ENCODE data around the gene RASL11B. TPM values are rescaled to one million over a fixed set of nuclear protein-coding genes. Genes with fewer than 3 reads are reported as not detected.

The RASL11B gene
- total and polyA plus RNA-seq, 2 of the 13 experiments (the other 11 are each of a cell fraction or from before 2014, with no cell fraction given) = 0.07 to 0.20 TPM

DNA sequence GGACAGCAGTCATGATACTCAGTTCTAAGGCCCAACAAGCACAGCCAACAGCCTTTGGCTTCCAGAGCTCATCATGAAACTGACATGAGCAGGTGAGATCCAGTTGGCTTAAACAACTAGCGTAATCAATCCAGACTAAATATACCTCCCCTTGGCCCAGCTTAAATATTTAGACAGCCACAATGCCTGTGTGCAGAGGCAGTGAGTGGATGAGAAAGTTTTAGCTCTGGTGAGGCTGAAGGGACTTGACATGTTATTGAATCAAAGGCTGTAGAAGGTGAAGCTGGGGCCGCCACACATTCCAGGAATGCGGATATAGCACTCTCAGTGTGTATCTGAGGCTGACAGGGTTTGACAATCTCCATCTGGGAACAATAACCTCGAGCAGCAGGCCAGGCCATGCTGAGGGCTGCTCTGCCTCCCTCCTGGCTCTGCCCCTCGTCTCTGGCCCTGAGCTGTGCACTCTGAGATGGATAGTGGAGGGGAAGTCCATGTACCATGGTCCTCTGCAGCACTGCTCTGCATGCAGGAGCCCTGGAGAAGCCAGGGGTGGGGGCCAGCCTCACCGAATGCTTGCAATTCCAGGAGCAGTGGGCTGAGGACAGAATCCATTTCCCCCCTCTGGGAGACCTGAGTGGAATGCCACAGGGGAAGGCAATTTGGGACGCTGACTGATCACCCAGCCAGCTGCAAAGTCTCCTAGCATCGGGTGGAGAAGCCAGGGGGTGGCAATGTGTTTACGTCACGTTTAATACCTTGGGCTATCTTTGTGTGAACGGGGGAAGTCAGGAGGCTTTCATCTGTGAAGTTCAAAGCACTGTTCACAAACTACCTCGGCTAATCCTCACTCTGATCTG lies 37.3 kb upstream of the RASL11B start:
- Histone ChIP-seq H3K36me3 (replicated peaks in 1 of 2; ENCODE audit: control insufficient read depth in 1 of 2, insufficient read depth in 2 of 2, low read length in 2 of 2) (no peaks in the 10 kb centered on the region), H3K9ac (ENCODE audit: insufficient read depth, low read depth, low read length) (no peak overlapping the region), H3K4me2 (ENCODE audit: low read depth, low read length) (peak overlapping the region; percentile 89), H3K27me3 (ENCODE audit: control insufficient read depth in 1 of 2, insufficient read depth in 2 of 2, low read length in 2 of 2) (no peaks in the 10 kb centered on the region), H3K9me3 (ENCODE audit: low read length) (no peaks in the 10 kb centered on the region), H4K20me1 (ENCODE audit: insufficient read depth, low read length) (no peaks in the 10 kb centered on the region), H3K79me2 (ENCODE audit: insufficient read depth, low read length) (no peaks in the 10 kb centered on the region), H3K4me1 (ENCODE audit: insufficient read depth, low read length) (peaks cover 19% of the 10 kb centered on the region), H3K27ac (ENCODE audit: extremely low read length, insufficient read depth, low read length) (no peak overlapping the region), H2AFZ (ENCODE audit: low read length) (no peak overlapping the region), H3K4me3 (replicated peaks in 1 of 3; ENCODE audit: insufficient read depth in 1 of 3, low read depth in 2 of 3, low read length in 3 of 3) (peak overlapping the region in 2 of 3 experiments; percentile 15 to 58; a peak in 4 of 6 replicates)
- DNase-seq (ENCODE audit: low spot score) (peak; percentile 67), ATAC-seq (peak; percentile 92), FAIRE-seq (no peak)
- intact Hi-C loops (cut with micrococcal nuclease; ENCODE audit: unreplicated experiment) = no loop called here
- BruUV-seq (replicated peaks) = no TSS peak
- POLR2A ChIA-PET = interaction anchor here (1.0 kb wide), 1 partner anchor 113 kb away, joined by 3 read pairs; no protein-coding TSS in a partner anchor
- 3% methylated on average over 10 of the region's 12 CpGs for WGBS (ENCODE audit: low lambda C conversion rate)
- CTCF ChIA-PET (ENCODE audit: low intra/inter-chr PET ratio, low total read pairs) = no interaction called here
- in situ Hi-C loops (cut with HindIII; ENCODE audit: extremely low pct_ligation_motif_present, low pct_unique_long_range_greater_than_20kb) = no loop called here
- TF ChIP-seq ELF1 (CRISPR knock-in tag; IDR thresholded peaks at IDR 0.05) (peak; percentile 81), SATB2 (CRISPR knock-in tag; IDR thresholded peaks at IDR 0.05) (no peak), HNRNPLL (IDR thresholded peaks at IDR 0.05; ENCODE audit: low read depth, low read length, poor library complexity, severe bottlenecking) (no peak), HDAC1 (CRISPR knock-in tag; IDR thresholded peaks at IDR 0.05) (0 out of 2 replicates have a peak, but pooled peaks have one; percentile 18), ZNF331 (CRISPR knock-in tag; IDR thresholded peaks at IDR 0.05) (no peak; the same call in 1 of the 2 replicates), XRCC5 (optimal IDR thresholded peaks at IDR 0.05; ENCODE audit: low read length) (no peak), ZNF768 (CRISPR knock-in tag; IDR thresholded peaks at IDR 0.05) (peak; percentile 60; the same call in 1 of the 2 replicates), TP53 (CRISPR knock-in tag; conservative IDR thresholded peaks at IDR 0.05) (no peak), TBX3 (IDR thresholded peaks at IDR 0.05; ENCODE audit: borderline replicate concordance) (peak; percentile 64; the same call in 1 of the 2 replicates), ZNF501 (CRISPR knock-in tag; IDR thresholded peaks at IDR 0.05) (0 out of 2 replicates have a peak, but pooled peaks have one; percentile 27), ZNF329 (CRISPR knock-in tag; IDR thresholded peaks at IDR 0.05; ENCODE audit: low read depth) (no peak), MLLT10 (CRISPR knock-in tag; IDR thresholded peaks at IDR 0.05) (no peak), MXD1 (CRISPR knock-in tag; IDR thresholded peaks at IDR 0.05) (no peak), ZBTB10 (CRISPR knock-in tag; IDR thresholded peaks at IDR 0.05; ENCODE audit: borderline replicate concordance) (no peak), ZNF326 (CRISPR knock-in tag; IDR thresholded peaks at IDR 0.05; ENCODE audit: borderline replicate concordance) (no peak), SOX5 (CRISPR knock-in tag; IDR thresholded peaks at IDR 0.05; ENCODE audit: borderline replicate concordance) (peak; percentile 50; the same call in 1 of the 2 replicates), TSC22D2 (CRISPR knock-in tag; IDR thresholded peaks at IDR 0.05; ENCODE audit: borderline replicate concordance) (no peak), ZNF839 (CRISPR knock-in tag; IDR thresholded peaks at IDR 0.05; ENCODE audit: borderline replicate concordance) (0 out of 2 replicates have a peak, but pooled peaks have one; percentile 13), ZNF224 (CRISPR knock-in tag; IDR thresholded peaks at IDR 0.05) (no peak), SAP130 (CRISPR knock-in tag; IDR thresholded peaks at IDR 0.05; ENCODE audit: low read depth) (0 out of 2 replicates have a peak, but pooled peaks have one; percentile 41)
- TF ChIP-seq, protein P1, sequence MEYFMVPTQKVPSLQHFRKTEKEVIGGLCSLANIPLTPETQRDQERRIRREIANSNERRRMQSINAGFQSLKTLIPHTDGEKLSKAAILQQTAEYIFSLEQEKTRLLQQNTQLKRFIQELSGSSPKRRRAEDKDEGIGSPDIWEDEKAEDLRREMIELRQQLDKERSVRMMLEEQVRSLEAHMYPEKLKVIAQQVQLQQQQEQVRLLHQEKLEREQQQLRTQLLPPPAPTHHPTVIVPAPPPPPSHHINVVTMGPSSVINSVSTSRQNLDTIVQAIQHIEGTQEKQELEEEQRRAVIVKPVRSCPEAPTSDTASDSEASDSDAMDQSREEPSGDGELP (IDR thresholded peaks at IDR 0.05; ENCODE audit: borderline replicate concordance, low read depth) = 0 out of 2 replicates have a peak, but pooled peaks have one; percentile 18

Data from HepG2 (cell line).